Stimulated activated CD8-positive, alpha-beta memory T cell treated with anti-CD3 and anti-CD28 coated beads, Interleukin-12 subunit alpha, Interleukin-12 subunit beta, amount 100 ng/mL, for 4 hours (primary cell): ENCODE data around the gene DEFB123.

Experiments used
- DNase-seq: peaks from one replicate; pipeline ENCODE4 v3.0.0-alpha.2; 2020; ENCODE audit warnings: low read depth

DEFB123 gene

DNA sequence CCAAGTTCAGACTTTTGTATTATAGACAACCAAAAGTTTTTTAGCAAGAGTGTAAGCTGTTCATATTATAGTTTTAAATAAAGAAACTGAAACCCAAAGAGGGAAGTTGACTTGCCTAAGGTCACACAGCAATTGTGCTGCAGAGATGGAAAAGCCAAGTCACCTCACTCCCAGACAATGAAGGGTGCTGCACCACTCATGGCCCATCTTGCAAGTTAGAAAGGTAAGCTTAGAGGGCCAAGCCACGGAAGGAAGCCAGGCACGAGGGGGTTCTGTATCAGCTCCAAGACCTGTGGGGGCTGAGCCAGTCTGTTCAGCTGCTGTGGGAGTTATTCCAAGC lies 33.6 kb downstream of the DEFB123 start:
- DNase-seq: no peak

DNA sequence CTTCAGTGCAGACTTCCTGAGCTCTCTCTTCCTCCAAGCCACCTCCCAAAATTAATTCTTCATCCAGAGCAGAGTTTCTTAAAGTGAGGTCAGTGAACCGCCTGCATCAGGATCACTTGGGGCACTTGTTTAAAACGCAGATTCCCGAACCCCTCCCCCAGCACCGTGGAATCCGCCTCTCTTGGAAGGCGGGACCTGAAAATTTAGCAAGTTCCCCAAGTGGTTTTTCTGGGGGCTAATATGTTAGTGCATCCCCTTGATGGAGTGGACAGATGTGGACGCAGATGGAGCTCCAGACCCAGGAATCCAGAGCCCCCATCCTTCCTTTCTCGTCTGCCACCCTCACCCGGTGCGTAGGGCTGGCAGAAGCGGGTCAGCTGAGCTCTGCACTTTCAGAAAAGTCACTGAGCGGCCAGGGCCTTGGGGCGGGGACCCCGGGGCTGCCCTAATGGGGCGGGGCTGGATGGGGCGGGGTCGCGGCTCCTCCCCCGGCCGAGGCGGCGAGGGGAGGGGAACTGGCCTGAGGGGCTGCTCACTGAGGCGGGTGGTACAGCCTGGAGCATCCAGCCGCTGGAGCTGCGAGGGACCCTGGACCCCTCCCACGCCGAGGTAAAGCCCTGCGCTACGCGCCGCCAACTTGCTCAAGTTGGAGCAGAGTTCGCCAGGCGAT lies 34.5 kb downstream of the DEFB123 start, which contains the start of the genes DEFB124 and REM1:
Gene DEFB124, minus strand, starts transcription at position 370 of the 670 bp plus-strand sequence. CDS start 2,114 bp downstream, outside the sequence.
Gene REM1, plus strand, starts transcription at position 531 of the 670 bp plus-strand sequence. CDS start 1,158 bp downstream, outside the sequence.
- no peak for DNase-seq

DNA sequence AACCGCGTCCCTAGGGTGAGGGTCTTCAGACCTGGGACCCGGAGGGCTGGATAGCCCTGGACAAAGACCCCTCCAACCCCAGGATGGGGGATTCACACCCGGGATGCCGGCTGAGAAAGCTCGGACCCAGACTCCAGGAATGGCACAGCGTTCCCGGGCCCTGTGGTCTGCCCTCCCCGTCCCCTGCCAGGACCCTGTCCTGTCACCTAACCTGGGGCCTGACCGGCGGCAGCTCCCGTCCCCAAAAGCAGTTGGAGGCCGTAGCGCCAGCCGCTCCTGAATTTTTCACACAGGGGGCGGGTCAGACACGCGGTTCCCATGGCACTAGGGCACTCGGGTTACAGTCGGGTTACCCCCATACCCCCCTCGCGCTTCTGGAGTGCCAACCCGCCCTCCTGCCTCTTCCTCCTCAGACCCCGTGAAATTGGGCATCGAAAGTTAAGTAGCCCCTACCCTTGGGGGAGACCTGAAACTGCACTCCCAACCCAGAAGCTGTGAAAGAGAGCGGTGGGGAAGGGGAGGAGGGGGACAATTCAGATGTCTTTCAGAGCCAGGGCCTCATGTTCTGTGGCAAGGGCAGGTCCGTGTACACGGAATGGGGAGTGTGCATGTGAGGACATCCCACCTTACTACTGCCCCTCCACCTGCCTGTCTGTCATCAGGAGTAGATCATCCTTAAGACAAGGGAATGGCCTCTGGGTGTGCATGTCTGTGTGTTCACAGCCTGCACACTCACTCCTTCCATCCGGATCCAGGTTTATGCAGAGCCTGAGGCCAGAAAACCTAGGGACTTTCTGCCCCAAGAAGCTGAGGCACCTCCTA lies 35.3 kb downstream of the DEFB123 start:
- no peak for DNase-seq

DNA sequence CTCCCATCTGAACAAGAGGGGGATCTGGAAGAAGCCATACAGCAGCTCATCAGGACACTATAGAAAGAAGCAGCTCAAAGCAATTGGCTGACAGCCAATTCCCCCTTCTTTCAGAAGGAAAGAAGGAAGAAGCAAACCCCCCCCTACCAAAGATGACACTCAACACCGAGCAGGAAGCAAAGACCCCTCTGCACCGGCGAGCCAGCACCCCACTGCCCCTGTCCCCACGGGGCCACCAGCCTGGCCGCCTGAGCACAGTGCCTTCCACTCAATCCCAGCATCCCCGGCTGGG lies 35.8 kb downstream of the DEFB123 start:
- no peak for DNase-seq

DNA sequence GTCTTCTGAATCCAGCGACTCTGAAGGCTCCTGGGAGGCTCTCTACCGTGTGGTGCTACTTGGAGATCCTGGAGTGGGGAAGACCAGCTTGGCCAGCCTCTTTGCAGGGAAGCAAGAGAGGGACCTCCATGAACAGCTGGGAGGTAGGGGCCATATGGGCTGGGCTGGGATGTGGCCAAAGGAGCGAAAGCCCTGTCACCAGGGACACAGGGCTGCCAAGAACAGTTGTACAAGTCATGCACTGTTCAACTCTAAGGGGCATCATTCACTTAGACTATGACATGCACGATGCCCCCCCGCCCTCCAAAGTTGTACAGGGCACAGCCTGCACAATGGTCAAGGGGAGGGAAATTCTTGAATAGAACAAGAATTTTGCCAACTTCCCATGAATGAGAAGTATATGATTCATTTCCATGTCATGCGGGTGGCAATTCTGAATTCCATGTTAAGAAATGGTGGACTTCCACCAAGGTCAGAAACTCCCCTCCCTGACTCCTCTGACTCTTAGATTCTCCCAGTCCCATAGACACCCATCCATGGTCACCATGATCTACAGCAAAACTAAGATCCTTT lies 36.3 kb downstream of the DEFB123 start:
- DNase-seq: no peak

DNA sequence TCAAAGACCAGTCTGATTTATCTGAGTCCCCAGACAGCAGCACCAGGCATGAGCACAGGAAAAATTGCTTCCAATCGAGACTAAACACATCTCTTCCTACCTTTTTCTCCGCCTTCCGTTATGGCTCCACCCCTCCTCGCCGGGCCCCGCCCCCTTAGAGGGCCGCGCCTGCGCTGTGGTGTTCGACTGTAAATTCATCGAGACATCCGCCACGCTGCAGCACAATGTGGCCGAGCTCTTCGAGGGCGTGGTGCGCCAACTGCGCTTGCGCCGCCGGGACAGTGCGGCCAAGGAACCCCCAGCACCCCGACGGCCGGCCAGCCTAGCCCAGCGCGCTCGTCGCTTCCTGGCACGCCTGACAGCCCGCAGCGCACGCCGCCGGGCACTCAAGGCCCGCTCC lies 43.6 kb downstream of the DEFB123 start:
- DNase-seq: no peak

DNA sequence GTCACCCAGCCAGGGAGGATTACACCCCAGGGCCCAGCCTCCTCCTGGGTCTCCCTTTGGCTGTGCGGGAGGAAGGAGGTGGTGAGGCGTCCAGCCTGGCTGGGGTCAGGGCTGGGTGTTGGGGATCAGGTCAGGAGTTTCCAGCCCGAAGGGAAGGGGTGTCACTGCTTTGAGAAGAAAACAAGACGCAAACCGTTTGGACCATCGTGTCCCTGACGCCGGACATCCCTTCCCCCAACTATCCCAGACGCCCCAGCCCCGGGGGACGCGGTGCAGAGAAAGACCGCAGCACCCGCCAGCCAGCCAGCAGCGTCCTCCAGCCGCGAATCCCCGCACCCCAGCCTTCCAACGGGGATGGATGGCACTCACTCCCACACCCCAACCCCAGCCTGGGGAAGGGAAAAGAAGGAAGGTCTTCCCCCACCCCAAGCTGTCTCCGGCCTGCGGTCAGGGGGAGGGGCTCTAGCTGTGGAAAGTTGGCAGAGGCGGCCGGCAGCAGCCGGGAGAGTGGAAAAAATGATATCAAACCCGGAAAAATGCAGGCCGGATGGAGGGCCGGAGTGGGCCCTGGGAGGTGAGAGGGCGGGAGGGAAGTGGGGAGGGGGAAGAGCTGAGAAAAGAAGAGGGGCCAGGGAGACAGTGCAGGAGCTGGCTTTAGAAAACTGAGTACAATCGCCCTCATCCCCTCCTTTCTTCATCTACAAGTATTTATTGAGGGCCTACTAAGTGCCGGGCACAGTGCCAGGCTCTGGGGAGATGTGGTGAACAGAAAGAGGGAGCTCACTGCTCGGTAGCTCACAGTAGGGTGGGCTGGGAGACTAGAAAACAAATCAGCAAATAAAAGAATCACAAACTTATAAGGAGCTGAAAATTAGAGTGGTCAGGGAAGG lies 45.3 kb downstream of the DEFB123 start:
- DNase-seq: no peak

DNA sequence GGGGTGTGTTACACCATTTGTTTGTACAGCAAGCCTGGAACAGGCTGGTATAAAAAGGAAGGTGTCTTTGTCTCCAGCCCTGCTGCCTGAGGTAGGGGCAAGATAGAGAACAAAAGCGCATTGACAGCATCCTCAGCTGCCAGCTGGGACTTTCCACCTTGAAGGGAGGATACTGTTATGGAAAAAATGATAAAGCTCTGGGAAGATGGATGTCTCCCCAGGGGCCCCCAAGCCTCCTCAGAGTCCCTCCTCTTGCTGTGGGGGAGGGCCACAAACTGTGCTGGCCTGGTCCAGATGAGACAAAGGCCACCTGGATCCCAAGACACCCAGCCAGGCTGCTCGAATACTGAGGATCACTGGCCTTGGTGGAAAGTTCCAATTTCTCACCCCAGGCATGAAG lies 47.7 kb downstream of the DEFB123 start:
- DNase-seq: no peak

DNA sequence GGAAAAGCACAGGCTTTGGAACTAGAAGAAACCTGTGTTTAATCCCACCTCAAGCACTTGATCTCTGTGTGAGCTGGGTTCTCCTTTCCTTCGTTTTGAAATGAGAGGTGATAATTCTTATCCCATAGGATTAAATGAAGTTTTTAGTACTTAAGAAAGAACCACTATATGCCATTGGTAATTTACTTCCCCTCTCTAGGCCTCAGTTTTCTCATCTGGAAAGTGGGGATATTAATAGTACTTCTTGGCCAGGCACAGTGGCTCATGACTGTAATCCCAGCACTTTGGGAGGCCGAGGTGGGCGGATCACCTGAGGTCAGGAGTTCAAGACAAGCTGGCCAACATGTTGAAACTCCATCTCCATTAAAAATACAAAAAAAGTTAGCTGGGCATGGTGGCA lies 48.7 kb downstream of the DEFB123 start:
- DNase-seq: no peak

- DNase-seq: no peak
Observed at GRCh38 chr20:31490752-31491151, 50.3 kb downstream of the DEFB123 start.

DNA sequence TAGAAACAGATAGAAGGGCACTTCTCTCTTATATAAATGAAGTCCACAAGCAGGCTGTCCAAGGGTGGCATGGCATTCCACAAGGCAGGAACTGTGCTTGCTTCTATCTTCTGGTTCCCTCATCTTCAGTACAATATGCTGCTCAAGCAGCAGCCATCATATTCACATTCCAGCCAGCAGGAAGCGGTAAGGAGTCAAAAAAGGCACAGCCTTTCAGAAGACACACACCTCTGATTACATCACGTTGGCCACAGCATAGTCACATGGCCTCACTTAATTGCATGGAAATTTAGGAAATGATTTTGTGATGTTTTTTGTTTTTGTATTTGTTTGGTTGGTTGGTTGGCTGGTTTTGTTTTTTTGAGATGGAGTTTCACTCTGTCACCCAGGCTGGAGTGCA lies 53.7 kb downstream of the DEFB123 start:
- no peak for DNase-seq

DNA sequence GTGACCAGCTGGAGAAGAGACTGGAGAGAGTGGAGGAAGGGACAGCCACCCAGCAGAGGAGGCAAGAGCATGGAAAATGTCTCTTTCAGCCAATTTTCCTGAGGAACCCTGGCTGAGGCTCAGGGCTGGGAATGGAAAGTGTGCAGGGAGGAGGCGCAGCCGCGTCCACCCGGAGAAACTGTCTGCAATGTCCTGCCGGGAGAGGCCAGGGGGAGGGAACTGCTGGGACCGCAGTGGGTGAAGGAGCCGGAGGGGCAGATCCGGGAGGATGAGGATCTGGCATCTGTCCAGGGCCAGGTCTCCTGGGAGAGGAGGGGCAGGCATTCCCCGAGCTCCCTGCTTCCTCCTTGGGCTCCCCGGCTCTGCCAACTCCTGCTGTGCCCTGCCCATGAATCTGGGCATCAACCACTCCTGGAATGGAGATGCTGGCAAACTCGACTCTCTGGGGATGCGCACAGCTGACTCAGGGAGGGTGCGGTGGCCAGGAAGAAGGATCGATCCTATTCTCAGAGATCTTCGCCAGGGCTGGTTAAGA lies 56.4 kb downstream of the DEFB123 start:
- no peak for DNase-seq

- no peak for DNase-seq
Observed at GRCh38 chr20:31497838-31498540, 57.6 kb downstream of the DEFB123 start.
